Activated CD8-positive, alpha-beta T cell treated with anti-CD3 and anti-CD28 coated beads for 36 hours (primary cell): Measurements from ENCODE around the gene RRAS. TPM values are rescaled to one million over a fixed set of nuclear protein-coding genes. Genes with fewer than 3 reads are reported as not detected.

ENCODE experiments used
- ATAC-seq: fragments of 200-7000 bp; cut with Tn5 transposase; one replicate; pipeline ENCODE4 v1.10.0; 2021; ENCODE audit warnings: mild to moderate bottlenecking, moderate library complexity
- CTCF ChIA-PET: fragments of 350-600 bp; sonication (Branson Sonifier 250); formaldehyde crosslinking; loops from one replicate; lab custom pipeline; 2021; ENCODE audit warnings: antibody characterized with exemption; lab: Charles Lee
- POLR2A ChIA-PET: fragments of 350-600 bp; sonication (Branson Sonifier 250); formaldehyde crosslinking; loops from one replicate; lab custom pipeline; 2021; ENCODE audit warnings: antibody characterized with exemption; lab: Charles Lee
- DNase-seq: peaks from one replicate; pipeline ENCODE4 v3.0.0-alpha.2; 2020
- H3K27ac Mint-ChIP-seq: one replicate; pipeline ENCODE4 v1.8.0; 2021; ENCODE audit warnings: mild to moderate bottlenecking, mixed read lengths
- H3K27me3 Mint-ChIP-seq: one replicate; pipeline ENCODE4 v1.8.0; 2021; ENCODE audit warnings: mixed read lengths
- H3K36me3 Mint-ChIP-seq: one replicate; pipeline ENCODE4 v1.8.0; 2021; ENCODE audit warnings: low read depth, mixed read lengths
- H3K4me1 Mint-ChIP-seq: one replicate; pipeline ENCODE4 v1.8.0; 2021; ENCODE audit warnings: low read depth, mixed read lengths
- H3K4me3 Mint-ChIP-seq: one replicate; pipeline ENCODE4 v1.8.0; 2021; ENCODE audit warnings: mild to moderate bottlenecking, moderate library complexity, mixed read lengths
- H3K9me3 Mint-ChIP-seq: one replicate; pipeline ENCODE4 v1.8.0; 2021; ENCODE audit warnings: mixed read lengths
- intact Hi-C: fragments of 100-400 bp; cut with micrococcal nuclease; formaldehyde crosslinking; loops from one replicate; pipeline ENCODE4 v1.10.0; 2022
- total RNA-seq, 2 experiments: library from RNA; stranded (reverse); gene quantifications; one replicate each; pipeline ENCODE4 v1.2.3, GENCODE V29; 2021
- TF ChIP-seq, protein P1 (sequence below): fragments of 200-600 bp; IDR thresholded peaks from one replicate; pipeline ENCODE4 v1.8.0; 2022; ENCODE audit warnings: antibody characterized with exemption, mild to moderate bottlenecking

The RRAS gene
- total RNA-seq, 2 experiments from 2014 or later: 6.3 to 7.1 TPM

DNA sequence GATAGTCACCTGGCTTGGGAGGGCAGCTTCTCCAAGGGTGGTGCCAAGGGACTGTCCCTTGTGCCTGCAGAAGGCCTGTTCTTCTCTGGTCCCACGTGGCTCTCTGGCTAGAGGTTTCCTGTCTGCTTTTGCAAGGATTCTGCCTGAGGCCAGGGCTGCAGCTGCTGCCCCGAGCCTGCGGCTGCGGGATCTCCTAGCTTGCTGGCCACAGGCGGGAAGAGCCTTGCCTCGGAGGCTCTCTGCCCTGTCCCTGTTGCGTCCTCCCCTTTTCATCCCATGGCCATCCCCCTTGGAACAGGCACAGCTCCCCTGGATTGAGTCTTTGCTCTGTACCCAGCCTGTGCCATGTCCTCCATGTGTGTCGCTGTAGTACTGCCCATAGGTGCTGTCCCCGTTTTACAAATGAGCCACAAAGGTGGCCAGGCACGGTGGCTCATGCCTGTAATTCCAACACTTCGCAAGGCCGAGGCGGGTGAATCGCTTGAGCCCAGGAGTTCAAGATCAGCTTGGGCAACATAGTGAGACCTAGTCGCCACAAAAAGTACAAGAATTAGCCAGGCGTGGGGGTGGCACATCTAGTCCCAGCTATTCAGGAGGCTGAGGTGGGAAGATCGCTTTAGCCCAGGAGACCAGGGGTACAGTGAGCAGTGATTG, 16.6 kb upstream of the RRAS start:
- Mint-ChIP-seq H3K36me3 (peaks cover 34% of the 10 kb centered on the region), H3K27me3 (no peaks in the 10 kb centered on the region), H3K9me3 (no peaks in the 10 kb centered on the region), H3K4me3 (no peak overlapping the region), H3K4me1 (peaks cover 5% of the 10 kb centered on the region), H3K27ac (no peak overlapping the region)
- DNase-seq: no peak
- no peak for ATAC-seq
- intact Hi-C loops: no loop called here
- CTCF ChIA-PET: interaction anchor here (1.3 kb wide), 1 partner anchor 16 kb away, joined by 4 read pairs; no protein-coding TSS in a partner anchor
- POLR2A ChIA-PET: interaction anchor here (0.6 to 1.8 kb wide), 8 partner anchors 9 to 347 kb away, joined by 3 to 9 read pairs (median 3); partner anchors contain the start of genes BCL2L12, IRF3 and SCAF1
- TF ChIP-seq, protein P1, sequence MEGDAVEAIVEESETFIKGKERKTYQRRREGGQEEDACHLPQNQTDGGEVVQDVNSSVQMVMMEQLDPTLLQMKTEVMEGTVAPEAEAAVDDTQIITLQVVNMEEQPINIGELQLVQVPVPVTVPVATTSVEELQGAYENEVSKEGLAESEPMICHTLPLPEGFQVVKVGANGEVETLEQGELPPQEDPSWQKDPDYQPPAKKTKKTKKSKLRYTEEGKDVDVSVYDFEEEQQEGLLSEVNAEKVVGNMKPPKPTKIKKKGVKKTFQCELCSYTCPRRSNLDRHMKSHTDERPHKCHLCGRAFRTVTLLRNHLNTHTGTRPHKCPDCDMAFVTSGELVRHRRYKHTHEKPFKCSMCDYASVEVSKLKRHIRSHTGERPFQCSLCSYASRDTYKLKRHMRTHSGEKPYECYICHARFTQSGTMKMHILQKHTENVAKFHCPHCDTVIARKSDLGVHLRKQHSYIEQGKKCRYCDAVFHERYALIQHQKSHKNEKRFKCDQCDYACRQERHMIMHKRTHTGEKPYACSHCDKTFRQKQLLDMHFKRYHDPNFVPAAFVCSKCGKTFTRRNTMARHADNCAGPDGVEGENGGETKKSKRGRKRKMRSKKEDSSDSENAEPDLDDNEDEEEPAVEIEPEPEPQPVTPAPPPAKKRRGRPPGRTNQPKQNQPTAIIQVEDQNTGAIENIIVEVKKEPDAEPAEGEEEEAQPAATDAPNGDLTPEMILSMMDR: no peak

DNA sequence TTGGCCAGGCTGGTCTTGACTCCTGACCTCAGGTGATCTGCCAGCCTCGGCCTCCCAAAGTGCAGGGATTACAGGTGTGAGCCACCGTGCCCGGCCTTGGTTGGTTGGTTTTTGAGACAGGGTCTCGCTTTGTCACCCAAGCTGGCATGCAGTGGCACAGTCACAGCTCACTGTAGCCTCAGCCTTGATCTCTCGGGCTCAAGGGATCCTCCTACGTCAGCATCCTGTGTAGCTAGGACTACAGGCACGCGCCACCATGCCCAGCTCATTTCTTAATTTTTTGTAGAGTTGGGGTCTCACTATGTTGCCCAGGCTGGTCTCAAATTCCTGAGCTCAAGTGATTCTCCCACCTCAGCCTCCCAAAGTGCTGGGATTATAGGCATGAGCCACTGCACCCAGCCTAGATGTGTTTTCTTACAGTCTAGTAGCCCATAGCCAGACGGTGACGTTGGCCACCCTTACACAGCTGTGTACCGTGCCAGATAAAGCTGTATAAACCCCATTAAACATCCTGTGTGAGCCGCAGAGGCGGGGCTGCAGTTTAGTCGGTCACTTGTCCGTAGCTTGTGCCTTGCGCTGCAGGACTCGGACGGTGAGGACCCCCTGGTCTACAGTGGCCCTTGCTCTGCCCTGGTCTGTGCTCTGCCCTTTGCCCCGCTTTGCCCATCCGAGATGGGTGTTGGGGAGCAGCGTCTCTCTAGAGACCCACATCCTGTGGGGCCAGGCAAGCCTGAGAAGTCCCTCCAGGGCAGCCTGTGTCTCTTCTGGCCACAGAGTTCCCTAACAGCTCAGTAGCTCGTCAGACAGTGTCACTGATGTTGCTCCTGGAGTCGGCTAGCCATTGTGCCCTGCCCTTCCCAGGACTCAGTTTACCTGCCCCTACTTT, 15.9 kb upstream of the RRAS start:
- peaks cover 5% of the 10 kb centered on the region for H3K4me1 Mint-ChIP-seq
- DNase-seq: no peak
- H3K27ac Mint-ChIP-seq: no peak overlapping the region
- TF ChIP-seq, protein P1: no peak
- no peaks in the 10 kb centered on the region for H3K27me3 Mint-ChIP-seq
- ATAC-seq: no peak
- no peak overlapping the region for H3K4me3 Mint-ChIP-seq
- POLR2A ChIA-PET: interaction anchor here (0.8 to 1.8 kb wide), 8 partner anchors 8 to 348 kb away, joined by 3 to 9 read pairs (median 3); partner anchors contain the start of genes BCL2L12, IRF3 and SCAF1
- H3K9me3 Mint-ChIP-seq: no peaks in the 10 kb centered on the region
- intact Hi-C loops: no loop called here
- CTCF ChIA-PET: interaction anchor here (0.8 to 1.3 kb wide), 3 partner anchors 17 to 61 kb away, joined by 3 to 4 read pairs (median 3); no protein-coding TSS in a partner anchor
- H3K36me3 Mint-ChIP-seq: peaks cover 36% of the 10 kb centered on the region

DNA sequence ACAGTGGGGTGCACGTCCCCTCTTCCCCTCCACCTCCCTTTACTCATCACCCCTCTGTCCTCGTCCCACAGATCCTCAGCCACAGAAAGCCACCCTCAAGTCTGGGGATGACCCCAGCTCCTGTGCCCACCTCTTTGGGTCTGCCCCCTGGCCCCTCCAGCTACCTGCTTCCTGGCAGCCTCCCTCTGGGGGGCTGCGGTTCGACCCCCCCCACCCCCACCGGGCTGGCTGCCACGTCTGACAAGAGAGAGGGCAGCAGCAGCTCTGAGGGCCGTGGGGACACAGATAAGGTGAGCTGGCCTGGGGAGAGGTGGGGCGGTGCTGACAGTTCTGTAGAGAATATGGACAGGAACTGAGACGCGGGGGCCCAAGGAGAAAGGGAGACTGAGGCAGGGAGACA, 14.6 kb upstream of the RRAS start:
- intact Hi-C loops: no loop called here
- TF ChIP-seq, protein P1: no peak
- Mint-ChIP-seq H3K9me3 (no peaks in the 10 kb centered on the region), H3K4me1 (peaks cover 2% of the 10 kb centered on the region), H3K4me3 (no peak overlapping the region), H3K27ac (no peak overlapping the region), H3K36me3 (peaks cover 32% of the 10 kb centered on the region), H3K27me3 (no peaks in the 10 kb centered on the region)
- ATAC-seq (no peak), DNase-seq (no peak)
- POLR2A ChIA-PET: no interaction called here
- CTCF ChIA-PET: no interaction called here

DNA sequence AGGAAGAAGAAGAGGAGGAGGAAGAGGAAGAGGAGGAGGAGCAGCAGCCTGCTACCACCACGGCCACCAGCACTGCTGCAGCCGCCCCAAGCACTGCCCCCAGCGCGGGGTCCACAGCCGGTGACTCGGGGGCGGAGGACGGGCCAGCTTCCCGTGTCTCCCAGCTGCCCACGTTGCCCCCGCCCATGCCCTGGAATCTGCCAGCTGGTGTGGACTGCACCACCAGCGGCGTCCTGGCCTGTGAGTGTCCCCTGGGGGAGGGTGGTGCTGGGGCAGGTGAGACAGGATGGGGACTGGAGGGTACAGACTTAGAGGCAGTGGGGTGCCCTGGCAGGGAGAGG, 13.5 kb upstream of the RRAS start:
- intact Hi-C loops: no loop called here
- ChIA-PET CTCF (no interaction called here), POLR2A (no interaction called here)
- Mint-ChIP-seq H3K4me1 (peaks cover 2% of the 10 kb centered on the region), H3K36me3 (peaks cover 24% of the 10 kb centered on the region), H3K27me3 (no peaks in the 10 kb centered on the region), H3K4me3 (no peak overlapping the region), H3K9me3 (no peaks in the 10 kb centered on the region), H3K27ac (no peak overlapping the region)
- DNase-seq (no peak), ATAC-seq (no peak)
- TF ChIP-seq, protein P1: no peak
